Activated CD4-positive, alpha-beta memory T cell treated with anti-CD3 and anti-CD28 coated beads for 36 hours (primary cell): ENCODE measurements around the gene SLC4A1. TPM values are rescaled to one million over a fixed set of nuclear protein-coding genes. Genes with fewer than 3 reads are reported as not detected.

ENCODE experiments used
- CTCF ChIA-PET: fragments of 350-600 bp; sonication (Branson Sonifier 250); formaldehyde crosslinking; loops from one replicate; lab custom pipeline; 2021; ENCODE audit warnings: antibody characterized with exemption, inconsistent platforms; lab: Charles Lee
- POLR2A ChIA-PET: fragments of 350-600 bp; sonication (Branson Sonifier 250); formaldehyde crosslinking; loops from one replicate; lab custom pipeline; 2021; ENCODE audit warnings: antibody characterized with exemption; lab: Charles Lee
- DNase-seq: peaks from one replicate; pipeline ENCODE4 v3.0.0-alpha.2; 2020
- H3K27ac Mint-ChIP-seq: one replicate; pipeline ENCODE4 v1.8.0; 2021; ENCODE audit warnings: mixed read lengths
- H3K27me3 Mint-ChIP-seq: one replicate; pipeline ENCODE4 v1.8.0; 2021; ENCODE audit warnings: mixed read lengths
- H3K36me3 Mint-ChIP-seq: one replicate; pipeline ENCODE4 v1.8.0; 2021; ENCODE audit warnings: mixed read lengths
- H3K4me1 Mint-ChIP-seq: one replicate; pipeline ENCODE4 v1.8.0; 2021; ENCODE audit warnings: low read depth, mixed read lengths
- H3K4me3 Mint-ChIP-seq: one replicate; pipeline ENCODE4 v1.8.0; 2021; ENCODE audit warnings: mild to moderate bottlenecking, mixed read lengths
- H3K9me3 Mint-ChIP-seq: one replicate; pipeline ENCODE4 v1.8.0; 2021; ENCODE audit warnings: mixed read lengths
- intact Hi-C: fragments of 100-400 bp; cut with micrococcal nuclease; formaldehyde crosslinking; loops from one replicate; pipeline ENCODE4 v1.15.1; 2023
- total RNA-seq, 2 experiments: library from RNA; stranded (reverse); gene quantifications; one replicate each; pipeline ENCODE4 v1.2.3, GENCODE V29; 2021

SLC4A1 gene
- total RNA-seq, 2 experiments from 2014 or later, result not detected

GRCh38 chr17:44281570-44281969 is 13.6 kb upstream of the SLC4A1 start:
- H3K9me3 Mint-ChIP-seq, result no peaks in the 10 kb centered on the region
- CTCF ChIA-PET, result interaction anchor here (0.7 kb wide), 1 partner anchor 364 kb away, joined by 4 read pairs; no protein-coding TSS in a partner anchor
- no peak overlapping the region for H3K27ac Mint-ChIP-seq
- peaks cover 6% of the 10 kb centered on the region for H3K27me3 Mint-ChIP-seq
- no peak for DNase-seq
- POLR2A ChIA-PET, result no interaction called here
- no peak overlapping the region for H3K4me3 Mint-ChIP-seq
- H3K4me1 Mint-ChIP-seq, result peaks cover 7% of the 10 kb centered on the region
- no peaks in the 10 kb centered on the region for H3K36me3 Mint-ChIP-seq
- intact Hi-C loops, result no loop called here

GRCh38 chr17:44280392-44280937 is 12.5 kb upstream of the SLC4A1 start:
- DNase-seq, result no peak
- Mint-ChIP-seq H3K9me3 (no peaks in the 10 kb centered on the region), H3K36me3 (no peaks in the 10 kb centered on the region), H3K4me1 (peaks cover 7% of the 10 kb centered on the region), H3K27me3 (peaks cover 6% of the 10 kb centered on the region), H3K27ac (no peak overlapping the region), H3K4me3 (no peak overlapping the region)
- ChIA-PET POLR2A (no interaction called here), CTCF (no interaction called here)
- intact Hi-C loops, result no loop called here

GRCh38 chr17:44279666-44280391 is 11.9 kb upstream of the SLC4A1 start:
- Mint-ChIP-seq H3K4me1 (peaks cover 7% of the 10 kb centered on the region), H3K27ac (no peak overlapping the region), H3K4me3 (no peak overlapping the region), H3K36me3 (no peaks in the 10 kb centered on the region), H3K9me3 (no peaks in the 10 kb centered on the region), H3K27me3 (peaks cover 6% of the 10 kb centered on the region)
- CTCF ChIA-PET, result interaction anchor here (0.6 kb wide), 1 partner anchor 26 kb away, joined by 3 read pairs; no protein-coding TSS in a partner anchor
- DNase-seq, result peak; percentile 42
- POLR2A ChIA-PET, result no interaction called here
- intact Hi-C loops, result no loop called here

- Mint-ChIP-seq H3K4me1 (peaks cover 7% of the 10 kb centered on the region), H3K4me3 (no peak overlapping the region), H3K27me3 (peaks cover 6% of the 10 kb centered on the region), H3K36me3 (no peaks in the 10 kb centered on the region), H3K27ac (no peak overlapping the region), H3K9me3 (no peaks in the 10 kb centered on the region)
- CTCF ChIA-PET, result interaction anchor here (0.6 kb wide), 1 partner anchor 26 kb away, joined by 3 read pairs; no protein-coding TSS in a partner anchor
- DNase-seq, result no peak
- intact Hi-C loops, result no loop called here
- POLR2A ChIA-PET, result no interaction called here
Measured at GRCh38 chr17:44279346-44279665, 11.4 kb upstream of the SLC4A1 start.

- POLR2A ChIA-PET, result no interaction called here
- Mint-ChIP-seq H3K4me3 (no peak overlapping the region), H3K27me3 (peaks cover 6% of the 10 kb centered on the region), H3K9me3 (no peaks in the 10 kb centered on the region), H3K27ac (no peak overlapping the region), H3K4me1 (peaks cover 7% of the 10 kb centered on the region), H3K36me3 (no peaks in the 10 kb centered on the region)
- CTCF ChIA-PET, result no interaction called here
- intact Hi-C loops, result no loop called here
- no peak for DNase-seq
Measured at GRCh38 chr17:44277976-44278375, 10.0 kb upstream of the SLC4A1 start.

GRCh38 chr17:44273607-44274006 is 5.7 kb upstream of the SLC4A1 start:
- H3K4me1 Mint-ChIP-seq, result no peaks in the 10 kb centered on the region
- ChIA-PET POLR2A (interaction anchor here (0.6 kb wide), 1 partner anchor 51 kb away, joined by 3 read pairs; no protein-coding TSS in a partner anchor), CTCF (interaction anchor here (0.6 kb wide), 1 partner anchor 298 kb away, joined by 4 read pairs; no protein-coding TSS in a partner anchor)

GRCh38 chr17:44272954-44273353 is 5.0 kb upstream of the SLC4A1 start:
- H3K27me3 Mint-ChIP-seq, result no peaks in the 10 kb centered on the region
- H3K27ac Mint-ChIP-seq, result no peak overlapping the region
- no peak overlapping the region for H3K4me3 Mint-ChIP-seq
- POLR2A ChIA-PET, result no interaction called here
- intact Hi-C loops, result no loop called here
- no peaks in the 10 kb centered on the region for H3K4me1 Mint-ChIP-seq
- no peaks in the 10 kb centered on the region for H3K9me3 Mint-ChIP-seq
- H3K36me3 Mint-ChIP-seq, result no peaks in the 10 kb centered on the region
- CTCF ChIA-PET, result no interaction called here
- no peak for DNase-seq

More at GRCh38 chr17:44273607-44274006, 5.7 kb upstream of the SLC4A1 start:
- Mint-ChIP-seq H3K4me3 (no peak overlapping the region), H3K27me3 (no peaks in the 10 kb centered on the region), H3K9me3 (no peaks in the 10 kb centered on the region), H3K27ac (no peak overlapping the region), H3K36me3 (no peaks in the 10 kb centered on the region)
- no peak for DNase-seq
- intact Hi-C loops, result no loop called here

GRCh38 chr17:44272321-44272951 is 4.5 kb upstream of the SLC4A1 start:
- ChIA-PET CTCF (no interaction called here), POLR2A (no interaction called here)

GRCh38 chr17:44269535-44270240 is 1.8 kb upstream of the SLC4A1 start:
- ChIA-PET POLR2A (no interaction called here), CTCF (no interaction called here)
- H3K36me3 Mint-ChIP-seq, result no peaks in the 10 kb centered on the region
- no peaks in the 10 kb centered on the region for H3K9me3 Mint-ChIP-seq
- H3K4me3 Mint-ChIP-seq, result no peak overlapping the region
- H3K27ac Mint-ChIP-seq, result no peak overlapping the region
- H3K4me1 Mint-ChIP-seq, result no peaks in the 10 kb centered on the region
- no peaks in the 10 kb centered on the region for H3K27me3 Mint-ChIP-seq
- intact Hi-C loops, result no loop called here
- DNase-seq, result no peak

More at GRCh38 chr17:44272321-44272951, 4.5 kb upstream of the SLC4A1 start:
- H3K27me3 Mint-ChIP-seq, result no peaks in the 10 kb centered on the region
- H3K4me3 Mint-ChIP-seq, result no peak overlapping the region
- no peaks in the 10 kb centered on the region for H3K36me3 Mint-ChIP-seq
- H3K9me3 Mint-ChIP-seq, result no peaks in the 10 kb centered on the region
- intact Hi-C loops, result no loop called here
- no peak overlapping the region for H3K27ac Mint-ChIP-seq
- H3K4me1 Mint-ChIP-seq, result no peaks in the 10 kb centered on the region
- no peak for DNase-seq

GRCh38 chr17:44268709-44269534 is 987 bp upstream of the SLC4A1 start:
- Mint-ChIP-seq H3K36me3 (no peaks in the 10 kb centered on the region), H3K4me3 (no peak overlapping the region), H3K27me3 (no peaks in the 10 kb centered on the region), H3K4me1 (no peaks in the 10 kb centered on the region), H3K27ac (no peak overlapping the region), H3K9me3 (no peaks in the 10 kb centered on the region)
- no peak for DNase-seq
- POLR2A ChIA-PET, result no interaction called here
- intact Hi-C loops, result no loop called here
- CTCF ChIA-PET, result no interaction called here

- H3K4me1 Mint-ChIP-seq, result no peaks in the 10 kb centered on the region
- DNase-seq, result no peak
- no peak overlapping the region for H3K27ac Mint-ChIP-seq
- CTCF ChIA-PET, result interaction anchor here (0.8 kb wide), 1 partner anchor 57 kb away, joined by 5 read pairs; no protein-coding TSS in a partner anchor
- POLR2A ChIA-PET, result no interaction called here
- no peaks in the 10 kb centered on the region for H3K9me3 Mint-ChIP-seq
- intact Hi-C loops, result no loop called here
- H3K27me3 Mint-ChIP-seq, result no peaks in the 10 kb centered on the region
- H3K36me3 Mint-ChIP-seq, result no peaks in the 10 kb centered on the region
- H3K4me3 Mint-ChIP-seq, result no peak overlapping the region
Measured at GRCh38 chr17:44267165-44267455, 825 bp downstream of the SLC4A1 start.
